GM23338 (cell line): Measurements from ENCODE around the gene RPL28.

Experiments used
- CTCF ChIP-seq, 2 experiments: fragments of 200-600 bp in 1 of 2; sonication (generic) in 1 of 2; conservative IDR thresholded peaks; 2 replicates each; pipeline versions ENCODE4 v1.5.1 to v1.6.1; 2016 to 2017; ENCODE audit warnings: antibody characterized with exemption in 2 of 2, low read depth in 2 of 2, mild to moderate bottlenecking in 2 of 2, moderate library complexity in 1 of 2
- STAT1 ChIP-seq: IDR thresholded peaks from one replicate; pipeline ENCODE4 v1.6.1; 2016; ENCODE audit warnings: antibody characterized with exemption; ENCODE audit not compliant: unreplicated experiment

GRCh38 chr19:55360902-55361301, 24.8 kb upstream of the RPL28 start:
- TF ChIP-seq CTCF (conservative IDR thresholded peaks at IDR 0.05; ENCODE audit: low read depth in 2 of 2): no peak
- TF ChIP-seq STAT1: no peak
